ENCODE measurements around the gene COL5A1.

DNA sequence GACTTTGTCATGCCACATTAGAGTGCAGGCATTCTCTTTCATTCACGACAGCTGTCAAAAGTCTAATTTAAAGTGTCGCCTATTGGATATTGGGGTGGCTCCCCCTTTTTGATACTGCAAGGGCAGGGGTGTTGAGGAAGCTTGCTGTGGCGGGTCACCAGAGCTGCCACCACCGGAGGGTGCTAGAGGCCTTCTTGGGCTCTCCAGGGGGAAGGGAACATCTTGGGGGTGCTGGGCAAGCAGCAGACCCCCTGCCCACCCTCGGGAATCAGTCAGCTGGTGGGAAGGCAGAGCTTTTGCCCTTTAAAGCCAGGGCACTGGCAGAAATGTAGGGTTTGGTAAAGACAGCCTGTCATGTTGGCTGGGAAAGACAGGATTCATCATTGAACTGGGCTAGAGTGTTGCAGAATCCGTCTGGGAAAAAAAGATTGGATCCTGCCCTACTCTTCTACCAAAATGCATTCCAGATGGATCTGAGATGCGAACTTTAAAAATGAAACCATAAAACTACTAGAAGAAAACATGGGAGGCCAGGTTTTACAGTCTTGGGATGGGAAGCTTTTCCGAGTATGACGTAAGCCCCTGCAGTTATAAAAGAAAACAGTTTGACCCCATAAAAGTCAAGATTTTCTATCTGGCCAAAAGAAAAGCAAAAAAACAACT, 22.3 kb downstream of the COL5A1 start:
- TF ChIP-seq, protein P1, sequence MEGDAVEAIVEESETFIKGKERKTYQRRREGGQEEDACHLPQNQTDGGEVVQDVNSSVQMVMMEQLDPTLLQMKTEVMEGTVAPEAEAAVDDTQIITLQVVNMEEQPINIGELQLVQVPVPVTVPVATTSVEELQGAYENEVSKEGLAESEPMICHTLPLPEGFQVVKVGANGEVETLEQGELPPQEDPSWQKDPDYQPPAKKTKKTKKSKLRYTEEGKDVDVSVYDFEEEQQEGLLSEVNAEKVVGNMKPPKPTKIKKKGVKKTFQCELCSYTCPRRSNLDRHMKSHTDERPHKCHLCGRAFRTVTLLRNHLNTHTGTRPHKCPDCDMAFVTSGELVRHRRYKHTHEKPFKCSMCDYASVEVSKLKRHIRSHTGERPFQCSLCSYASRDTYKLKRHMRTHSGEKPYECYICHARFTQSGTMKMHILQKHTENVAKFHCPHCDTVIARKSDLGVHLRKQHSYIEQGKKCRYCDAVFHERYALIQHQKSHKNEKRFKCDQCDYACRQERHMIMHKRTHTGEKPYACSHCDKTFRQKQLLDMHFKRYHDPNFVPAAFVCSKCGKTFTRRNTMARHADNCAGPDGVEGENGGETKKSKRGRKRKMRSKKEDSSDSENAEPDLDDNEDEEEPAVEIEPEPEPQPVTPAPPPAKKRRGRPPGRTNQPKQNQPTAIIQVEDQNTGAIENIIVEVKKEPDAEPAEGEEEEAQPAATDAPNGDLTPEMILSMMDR (conservative IDR thresholded peaks at IDR 0.05; ENCODE audit: low read depth in 2 of 2) = peak; percentile 54 to 66
- no peak for TF ChIP-seq EZH2 (IDR thresholded peaks at IDR 0.05; ENCODE audit: low read depth, unreplicated experiment)
- TF ChIP-seq, protein P2, sequence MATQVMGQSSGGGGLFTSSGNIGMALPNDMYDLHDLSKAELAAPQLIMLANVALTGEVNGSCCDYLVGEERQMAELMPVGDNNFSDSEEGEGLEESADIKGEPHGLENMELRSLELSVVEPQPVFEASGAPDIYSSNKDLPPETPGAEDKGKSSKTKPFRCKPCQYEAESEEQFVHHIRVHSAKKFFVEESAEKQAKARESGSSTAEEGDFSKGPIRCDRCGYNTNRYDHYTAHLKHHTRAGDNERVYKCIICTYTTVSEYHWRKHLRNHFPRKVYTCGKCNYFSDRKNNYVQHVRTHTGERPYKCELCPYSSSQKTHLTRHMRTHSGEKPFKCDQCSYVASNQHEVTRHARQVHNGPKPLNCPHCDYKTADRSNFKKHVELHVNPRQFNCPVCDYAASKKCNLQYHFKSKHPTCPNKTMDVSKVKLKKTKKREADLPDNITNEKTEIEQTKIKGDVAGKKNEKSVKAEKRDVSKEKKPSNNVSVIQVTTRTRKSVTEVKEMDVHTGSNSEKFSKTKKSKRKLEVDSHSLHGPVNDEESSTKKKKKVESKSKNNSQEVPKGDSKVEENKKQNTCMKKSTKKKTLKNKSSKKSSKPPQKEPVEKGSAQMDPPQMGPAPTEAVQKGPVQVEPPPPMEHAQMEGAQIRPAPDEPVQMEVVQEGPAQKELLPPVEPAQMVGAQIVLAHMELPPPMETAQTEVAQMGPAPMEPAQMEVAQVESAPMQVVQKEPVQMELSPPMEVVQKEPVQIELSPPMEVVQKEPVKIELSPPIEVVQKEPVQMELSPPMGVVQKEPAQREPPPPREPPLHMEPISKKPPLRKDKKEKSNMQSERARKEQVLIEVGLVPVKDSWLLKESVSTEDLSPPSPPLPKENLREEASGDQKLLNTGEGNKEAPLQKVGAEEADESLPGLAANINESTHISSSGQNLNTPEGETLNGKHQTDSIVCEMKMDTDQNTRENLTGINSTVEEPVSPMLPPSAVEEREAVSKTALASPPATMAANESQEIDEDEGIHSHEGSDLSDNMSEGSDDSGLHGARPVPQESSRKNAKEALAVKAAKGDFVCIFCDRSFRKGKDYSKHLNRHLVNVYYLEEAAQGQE (IDR thresholded peaks at IDR 0.05; ENCODE audit: unreplicated experiment) = no peak
- TF ChIP-seq CREB1 (CRISPR knock-in tag; IDR thresholded peaks at IDR 0.05; ENCODE audit: low read depth) = no peak
- TF ChIP-seq POLR2AphosphoS5 (IDR thresholded peaks at IDR 0.05; ENCODE audit: low read depth) = no peak
- TF ChIP-seq, protein P3, sequence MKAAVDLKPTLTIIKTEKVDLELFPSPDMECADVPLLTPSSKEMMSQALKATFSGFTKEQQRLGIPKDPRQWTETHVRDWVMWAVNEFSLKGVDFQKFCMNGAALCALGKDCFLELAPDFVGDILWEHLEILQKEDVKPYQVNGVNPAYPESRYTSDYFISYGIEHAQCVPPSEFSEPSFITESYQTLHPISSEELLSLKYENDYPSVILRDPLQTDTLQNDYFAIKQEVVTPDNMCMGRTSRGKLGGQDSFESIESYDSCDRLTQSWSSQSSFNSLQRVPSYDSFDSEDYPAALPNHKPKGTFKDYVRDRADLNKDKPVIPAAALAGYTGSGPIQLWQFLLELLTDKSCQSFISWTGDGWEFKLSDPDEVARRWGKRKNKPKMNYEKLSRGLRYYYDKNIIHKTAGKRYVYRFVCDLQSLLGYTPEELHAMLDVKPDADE (IDR thresholded peaks at IDR 0.05) = no peak
- no peak for TF ChIP-seq EZH2phosphoT487 (IDR thresholded peaks at IDR 0.05; ENCODE audit: unreplicated experiment)
- no peak for TF ChIP-seq ZNF114 (CRISPR knock-in tag; IDR thresholded peaks at IDR 0.05)
- TF ChIP-seq JUNB (IDR thresholded peaks at IDR 0.05; ENCODE audit: unreplicated experiment) = no peak
- TF ChIP-seq, protein P4, sequence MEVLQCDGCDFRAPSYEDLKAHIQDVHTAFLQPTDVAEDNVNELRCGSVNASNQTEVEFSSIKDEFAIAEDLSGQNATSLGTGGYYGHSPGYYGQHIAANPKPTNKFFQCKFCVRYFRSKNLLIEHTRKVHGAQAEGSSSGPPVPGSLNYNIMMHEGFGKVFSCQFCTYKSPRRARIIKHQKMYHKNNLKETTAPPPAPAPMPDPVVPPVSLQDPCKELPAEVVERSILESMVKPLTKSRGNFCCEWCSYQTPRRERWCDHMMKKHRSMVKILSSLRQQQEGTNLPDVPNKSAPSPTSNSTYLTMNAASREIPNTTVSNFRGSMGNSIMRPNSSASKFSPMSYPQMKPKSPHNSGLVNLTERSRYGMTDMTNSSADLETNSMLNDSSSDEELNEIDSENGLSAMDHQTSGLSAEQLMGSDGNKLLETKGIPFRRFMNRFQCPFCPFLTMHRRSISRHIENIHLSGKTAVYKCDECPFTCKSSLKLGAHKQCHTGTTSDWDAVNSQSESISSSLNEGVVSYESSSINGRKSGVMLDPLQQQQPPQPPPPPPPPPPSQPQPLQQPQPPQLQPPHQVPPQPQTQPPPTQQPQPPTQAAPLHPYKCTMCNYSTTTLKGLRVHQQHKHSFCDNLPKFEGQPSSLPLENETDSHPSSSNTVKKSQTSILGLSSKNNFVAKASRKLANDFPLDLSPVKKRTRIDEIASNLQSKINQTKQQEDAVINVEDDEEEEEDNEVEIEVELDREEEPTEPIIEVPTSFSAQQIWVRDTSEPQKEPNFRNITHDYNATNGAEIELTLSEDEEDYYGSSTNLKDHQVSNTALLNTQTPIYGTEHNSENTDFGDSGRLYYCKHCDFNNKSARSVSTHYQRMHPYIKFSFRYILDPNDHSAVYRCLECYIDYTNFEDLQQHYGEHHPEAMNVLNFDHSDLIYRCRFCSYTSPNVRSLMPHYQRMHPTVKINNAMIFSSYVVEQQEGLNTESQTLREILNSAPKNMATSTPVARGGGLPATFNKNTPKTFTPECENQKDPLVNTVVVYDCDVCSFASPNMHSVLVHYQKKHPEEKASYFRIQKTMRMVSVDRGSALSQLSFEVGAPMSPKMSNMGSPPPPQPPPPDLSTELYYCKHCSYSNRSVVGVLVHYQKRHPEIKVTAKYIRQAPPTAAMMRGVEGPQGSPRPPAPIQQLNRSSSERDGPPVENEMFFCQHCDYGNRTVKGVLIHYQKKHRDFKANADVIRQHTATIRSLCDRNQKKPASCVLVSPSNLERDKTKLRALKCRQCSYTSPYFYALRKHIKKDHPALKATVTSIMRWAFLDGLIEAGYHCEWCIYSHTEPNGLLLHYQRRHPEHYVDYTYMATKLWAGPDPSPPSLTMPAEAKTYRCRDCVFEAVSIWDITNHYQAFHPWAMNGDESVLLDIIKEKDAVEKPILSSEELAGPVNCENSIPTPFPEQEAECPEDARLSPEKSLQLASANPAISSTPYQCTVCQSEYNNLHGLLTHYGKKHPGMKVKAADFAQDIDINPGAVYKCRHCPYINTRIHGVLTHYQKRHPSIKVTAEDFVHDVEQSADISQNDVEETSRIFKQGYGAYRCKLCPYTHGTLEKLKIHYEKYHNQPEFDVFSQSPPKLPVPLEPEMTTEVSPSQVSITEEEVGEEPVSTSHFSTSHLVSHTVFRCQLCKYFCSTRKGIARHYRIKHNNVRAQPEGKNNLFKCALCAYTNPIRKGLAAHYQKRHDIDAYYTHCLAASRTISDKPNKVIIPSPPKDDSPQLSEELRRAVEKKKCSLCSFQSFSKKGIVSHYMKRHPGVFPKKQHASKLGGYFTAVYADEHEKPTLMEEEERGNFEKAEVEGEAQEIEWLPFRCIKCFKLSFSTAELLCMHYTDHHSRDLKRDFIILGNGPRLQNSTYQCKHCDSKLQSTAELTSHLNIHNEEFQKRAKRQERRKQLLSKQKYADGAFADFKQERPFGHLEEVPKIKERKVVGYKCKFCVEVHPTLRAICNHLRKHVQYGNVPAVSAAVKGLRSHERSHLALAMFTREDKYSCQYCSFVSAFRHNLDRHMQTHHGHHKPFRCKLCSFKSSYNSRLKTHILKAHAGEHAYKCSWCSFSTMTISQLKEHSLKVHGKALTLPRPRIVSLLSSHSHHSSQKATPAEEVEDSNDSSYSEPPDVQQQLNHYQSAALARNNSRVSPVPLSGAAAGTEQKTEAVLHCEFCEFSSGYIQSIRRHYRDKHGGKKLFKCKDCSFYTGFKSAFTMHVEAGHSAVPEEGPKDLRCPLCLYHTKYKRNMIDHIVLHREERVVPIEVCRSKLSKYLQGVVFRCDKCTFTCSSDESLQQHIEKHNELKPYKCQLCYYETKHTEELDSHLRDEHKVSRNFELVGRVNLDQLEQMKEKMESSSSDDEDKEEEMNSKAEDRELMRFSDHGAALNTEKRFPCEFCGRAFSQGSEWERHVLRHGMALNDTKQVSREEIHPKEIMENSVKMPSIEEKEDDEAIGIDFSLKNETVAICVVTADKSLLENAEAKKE (CRISPR knock-in tag; IDR thresholded peaks at IDR 0.05) = no peak
- TF ChIP-seq NANOG (IDR thresholded peaks at IDR 0.05; ENCODE audit: borderline replicate concordance) = no peak
- no peak for TF ChIP-seq STAT1 (IDR thresholded peaks at IDR 0.05; ENCODE audit: unreplicated experiment)

Data from GM23338 (cell line).